ENCODE measurements around the gene MYO5B.

The MYO5B gene

GRCh38 chr18:50038448-50038847 lies 156.5 kb downstream of the MYO5B start:
- Histone ChIP-seq H3K36me3 (ENCODE audit: control insufficient read depth, low read length) (no peaks in the 10 kb centered on the region), H3K9me3 (ENCODE audit: control insufficient read depth, insufficient read depth, low read length) (no peaks in the 10 kb centered on the region), H3K27me3 (ENCODE audit: control insufficient read depth, low read length) (peaks cover 10% of the 10 kb centered on the region), H3K4me1 (ENCODE audit: control insufficient read depth, low read length) (no peaks in the 10 kb centered on the region), H3K4me2 (ENCODE audit: low read length) (no peak overlapping the region), H3K79me2 (ENCODE audit: control insufficient read depth, low read length) (no peaks in the 10 kb centered on the region), H3F3A (ENCODE audit: control insufficient read depth, insufficient read depth) (no peaks in the 10 kb centered on the region), H3K4me3 (ENCODE audit: low read length) (no peak overlapping the region), H3K27ac (ENCODE audit: low read depth, low read length) (no peak overlapping the region), H4K20me1 (ENCODE audit: control insufficient read depth, insufficient read depth, low read depth, low read length) (no peaks in the 10 kb centered on the region), H3K9me2 (replicated peaks; ENCODE audit: control insufficient read depth, low read length) (no peaks in the 10 kb centered on the region)
- no peak for TF ChIP-seq CTCF (IDR thresholded peaks at IDR 0.05; ENCODE audit: low read depth, low read length, poor library complexity, severe bottlenecking)
- TF ChIP-seq EZH2phosphoT487 (IDR thresholded peaks at IDR 0.05; ENCODE audit: borderline replicate concordance, low read length): no peak

GRCh38 chr18:50034029-50034428 lies 160.9 kb downstream of the MYO5B start:
- Histone ChIP-seq H3K9me2 (replicated peaks; ENCODE audit: control insufficient read depth, low read length) (no peaks in the 10 kb centered on the region), H4K20me1 (ENCODE audit: control insufficient read depth, insufficient read depth, low read depth, low read length) (no peaks in the 10 kb centered on the region), H3K79me2 (ENCODE audit: control insufficient read depth, low read length) (no peaks in the 10 kb centered on the region), H3K27me3 (ENCODE audit: control insufficient read depth, low read length) (peaks cover 16% of the 10 kb centered on the region), H3F3A (ENCODE audit: control insufficient read depth, insufficient read depth) (no peaks in the 10 kb centered on the region), H3K9me3 (ENCODE audit: control insufficient read depth, insufficient read depth, low read length) (no peaks in the 10 kb centered on the region), H3K36me3 (ENCODE audit: control insufficient read depth, low read length) (no peaks in the 10 kb centered on the region), H3K27ac (ENCODE audit: low read depth, low read length) (no peak overlapping the region), H3K4me1 (ENCODE audit: control insufficient read depth, low read length) (no peaks in the 10 kb centered on the region), H3K4me2 (ENCODE audit: low read length) (no peak overlapping the region), H3K4me3 (ENCODE audit: low read length) (no peak overlapping the region)
- TF ChIP-seq CTCF (IDR thresholded peaks at IDR 0.05; ENCODE audit: low read depth, low read length, poor library complexity, severe bottlenecking) (no peak), EZH2phosphoT487 (IDR thresholded peaks at IDR 0.05; ENCODE audit: borderline replicate concordance, low read length) (no peak)

- TF ChIP-seq EZH2phosphoT487 (IDR thresholded peaks at IDR 0.05; ENCODE audit: borderline replicate concordance, low read length): no peak
- TF ChIP-seq CTCF (IDR thresholded peaks at IDR 0.05; ENCODE audit: low read depth, low read length, poor library complexity, severe bottlenecking): no peak
- Histone ChIP-seq H3K27me3 (ENCODE audit: control insufficient read depth, low read length) (peaks cover 17% of the 10 kb centered on the region), H3K9me2 (replicated peaks; ENCODE audit: control insufficient read depth, low read length) (no peaks in the 10 kb centered on the region)
Observed at GRCh38 chr18:50033004-50033403, 161.9 kb downstream of the MYO5B start.

GRCh38 chr18:50030146-50030545 lies 164.8 kb downstream of the MYO5B start:
- Histone ChIP-seq H3K9me2 (replicated peaks; ENCODE audit: control insufficient read depth, low read length) (no peaks in the 10 kb centered on the region), H3K27me3 (ENCODE audit: control insufficient read depth, low read length) (peaks cover 17% of the 10 kb centered on the region), H3K4me3 (ENCODE audit: low read length) (no peak overlapping the region), H3K36me3 (ENCODE audit: control insufficient read depth, low read length) (no peaks in the 10 kb centered on the region), H3K27ac (ENCODE audit: low read depth, low read length) (no peak overlapping the region), H3K79me2 (ENCODE audit: control insufficient read depth, low read length) (no peaks in the 10 kb centered on the region), H3K9me3 (ENCODE audit: control insufficient read depth, insufficient read depth, low read length) (no peaks in the 10 kb centered on the region), H3K4me2 (ENCODE audit: low read length) (no peak overlapping the region), H3K4me1 (ENCODE audit: control insufficient read depth, low read length) (no peaks in the 10 kb centered on the region), H4K20me1 (ENCODE audit: control insufficient read depth, insufficient read depth, low read depth, low read length) (no peaks in the 10 kb centered on the region), H3F3A (ENCODE audit: control insufficient read depth, insufficient read depth) (no peaks in the 10 kb centered on the region)
- TF ChIP-seq EZH2phosphoT487 (IDR thresholded peaks at IDR 0.05; ENCODE audit: borderline replicate concordance, low read length): no peak
- no peak for TF ChIP-seq CTCF (IDR thresholded peaks at IDR 0.05; ENCODE audit: low read depth, low read length, poor library complexity, severe bottlenecking)

More at GRCh38 chr18:50033004-50033403, 161.9 kb downstream of the MYO5B start:
- Histone ChIP-seq H3K27ac (ENCODE audit: low read depth, low read length) (no peak overlapping the region), H3K4me2 (ENCODE audit: low read length) (no peak overlapping the region), H3K4me3 (ENCODE audit: low read length) (no peak overlapping the region), H3K4me1 (ENCODE audit: control insufficient read depth, low read length) (no peaks in the 10 kb centered on the region), H3K79me2 (ENCODE audit: control insufficient read depth, low read length) (no peaks in the 10 kb centered on the region), H3K36me3 (ENCODE audit: control insufficient read depth, low read length) (no peaks in the 10 kb centered on the region), H4K20me1 (ENCODE audit: control insufficient read depth, insufficient read depth, low read depth, low read length) (no peaks in the 10 kb centered on the region), H3K9me3 (ENCODE audit: control insufficient read depth, insufficient read depth, low read length) (no peaks in the 10 kb centered on the region), H3F3A (ENCODE audit: control insufficient read depth, insufficient read depth) (no peaks in the 10 kb centered on the region)

Data from DOHH2 (cell line).